ENCODE measurements around the gene DGKD.

GRCh38 chr2:233463586-233463985, 109.3 kb downstream of the DGKD start:
- TF ChIP-seq CTCF (IDR thresholded peaks at IDR 0.05) (no peak), EZH2 (IDR thresholded peaks at IDR 0.05; ENCODE audit: borderline replicate concordance, insufficient read depth, low read depth, low read length, poor library complexity, severe bottlenecking) (no peak)
